Measurements from ENCODE around the gene TMEM232.
"Not testable (repeated sequence)": the region's sequence is repeated elsewhere in the genome, so short reads cannot be mapped to it uniquely, and the experiment has no call there.

TMEM232 gene

DNA sequence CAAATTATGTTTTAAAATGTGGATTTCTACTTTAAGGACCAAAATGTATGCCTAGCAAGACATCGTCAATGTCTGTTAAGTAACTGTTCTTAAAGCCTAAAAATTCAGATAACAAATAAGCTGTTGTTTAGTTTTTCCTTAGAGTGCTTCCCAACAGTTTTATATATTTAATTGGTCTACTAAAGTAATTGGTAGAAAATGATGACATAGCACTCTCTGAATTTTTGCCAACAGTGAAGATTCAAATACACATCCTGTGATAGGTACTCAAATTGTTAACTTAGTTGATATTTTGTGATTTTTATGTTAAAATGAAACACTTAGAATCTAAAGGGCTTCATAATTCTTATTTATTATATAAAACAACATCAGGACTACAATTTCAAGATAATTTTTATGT, 107.5 kb downstream of the TMEM232 start:
- no peak for DNase-seq

DNA sequence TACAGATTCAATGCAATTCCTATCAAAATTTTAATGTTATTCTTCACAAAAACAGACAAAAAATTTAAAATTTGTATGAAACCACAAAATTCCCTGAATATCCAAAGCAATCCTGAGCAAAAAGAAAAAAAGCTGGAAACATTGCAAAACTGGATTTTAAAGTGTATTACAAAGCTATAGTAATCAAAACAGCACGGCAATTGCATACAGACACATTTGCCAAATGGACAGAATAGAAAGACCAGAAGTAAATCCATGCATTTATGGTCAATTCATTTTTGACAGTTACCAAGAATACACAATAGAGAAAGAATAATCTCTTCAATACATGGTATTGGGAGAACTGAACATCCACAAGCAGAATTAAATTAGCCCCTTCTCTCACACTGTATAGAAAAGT, 110.5 kb downstream of the TMEM232 start:
- no peak for DNase-seq

DNA sequence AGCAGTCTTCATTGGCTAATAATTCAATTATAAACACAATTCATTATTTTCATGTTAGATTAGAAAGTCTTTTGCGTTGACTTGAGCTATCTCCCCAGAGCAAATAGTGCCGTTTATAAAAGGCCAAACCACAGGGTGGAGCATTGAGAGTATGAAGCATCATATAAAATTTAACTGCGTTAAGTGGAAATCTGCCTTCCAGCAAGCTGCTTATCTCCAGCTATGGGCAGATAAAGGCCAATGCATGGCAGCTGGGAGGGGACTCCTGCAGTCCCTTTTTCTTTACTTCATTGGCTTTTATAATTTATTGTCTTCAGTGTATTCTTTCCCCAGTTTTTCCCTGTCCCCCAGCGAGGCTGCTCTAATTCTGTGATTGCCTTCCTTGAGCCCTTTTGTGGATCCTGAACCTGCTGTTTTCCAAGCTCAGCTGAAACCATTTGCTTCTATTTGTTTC, 113.7 kb downstream of the TMEM232 start:
- DNase-seq: no peak

DNA sequence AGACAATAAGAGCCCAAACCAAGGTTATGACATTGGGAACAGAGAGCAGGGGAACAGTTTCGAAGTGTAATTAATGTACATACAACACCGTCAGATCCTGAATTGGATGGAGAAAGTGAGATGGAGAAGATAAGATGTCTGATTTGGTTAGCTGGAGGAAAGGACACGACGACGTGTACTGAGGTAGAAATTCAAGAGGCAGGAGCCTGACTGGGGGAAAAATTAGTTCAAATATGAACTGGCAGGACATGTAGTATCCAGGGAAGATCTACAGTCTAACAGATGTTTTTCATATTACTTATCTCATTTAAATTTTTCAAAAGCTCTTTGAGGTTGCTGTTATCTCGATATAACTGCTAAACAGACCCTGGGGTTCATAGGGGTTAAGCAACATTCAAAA, 114.7 kb downstream of the TMEM232 start:
- DNase-seq: no peak

DNA sequence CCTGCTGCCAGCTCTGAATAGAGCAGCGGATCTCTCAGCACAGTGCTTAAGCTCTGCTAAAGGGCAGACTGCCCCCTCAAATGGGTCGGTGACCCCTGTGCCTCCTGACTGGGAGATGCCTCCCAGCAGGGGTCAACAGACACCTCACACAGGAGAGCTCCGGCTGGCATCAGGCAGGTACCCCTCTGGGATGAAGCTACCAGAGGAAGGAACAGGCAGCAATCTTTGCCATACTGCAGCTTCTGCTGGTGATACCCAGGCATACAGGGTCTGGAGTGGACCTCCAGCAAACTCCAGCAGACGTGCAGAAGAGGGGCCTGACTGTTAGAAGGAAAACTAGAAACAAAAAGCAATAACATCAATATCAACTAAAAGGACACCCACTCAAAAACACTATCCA, 131.6 kb downstream of the TMEM232 start:
- no peak for DNase-seq

DNA sequence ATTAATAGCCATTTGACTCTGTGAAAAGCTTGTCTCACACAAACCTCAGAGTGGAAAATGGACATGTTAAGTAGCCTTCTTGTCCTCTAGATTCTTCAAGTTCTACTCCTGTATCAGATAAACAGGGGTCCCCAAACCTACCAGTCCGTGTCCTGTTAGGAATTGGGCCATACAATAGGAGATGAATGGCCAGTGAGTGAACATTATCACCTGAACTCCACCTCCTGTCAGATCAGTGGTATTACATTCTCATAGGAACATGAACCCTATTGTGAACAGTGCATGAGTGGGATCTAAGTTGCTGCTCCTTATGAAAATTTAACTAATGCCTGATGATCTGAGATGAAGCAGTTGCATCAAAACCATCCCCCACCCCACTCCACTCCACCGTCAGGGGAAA, 136.3 kb downstream of the TMEM232 start:
- peak in 1 of 2 experiments; percentile 2 for DNase-seq

DNA sequence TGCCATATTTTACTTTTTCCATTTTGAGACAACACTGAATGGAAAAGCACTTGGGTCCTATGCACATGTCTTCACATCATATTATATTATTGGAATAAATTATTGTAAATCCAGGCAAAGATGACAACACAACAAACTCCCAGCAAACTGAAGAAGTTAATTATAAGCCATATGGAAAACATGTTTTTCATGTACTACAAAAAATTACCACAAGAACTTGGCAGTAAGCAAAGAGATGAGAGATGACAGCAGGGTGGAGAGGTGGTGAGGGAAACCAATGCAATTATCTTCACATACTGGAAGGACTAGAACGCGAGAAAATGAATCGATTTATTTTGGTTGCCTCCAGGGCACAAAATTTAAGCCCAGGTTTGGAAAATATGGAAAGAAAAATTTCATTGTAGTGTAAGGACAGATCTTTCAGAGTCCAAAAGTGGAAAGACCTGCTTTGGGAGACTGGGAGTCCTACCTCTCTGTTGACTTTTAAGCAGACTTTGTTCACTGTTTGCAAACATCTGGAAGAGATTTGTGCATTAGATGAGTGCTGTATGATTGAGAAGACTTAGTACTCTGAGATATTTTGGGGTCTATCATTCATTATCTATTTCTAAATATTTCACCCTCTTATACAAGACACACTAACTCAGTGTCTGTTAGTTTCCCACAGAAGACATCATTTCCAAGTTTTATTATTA, 138.0 kb downstream of the TMEM232 start:
- no peak for DNase-seq

DNA sequence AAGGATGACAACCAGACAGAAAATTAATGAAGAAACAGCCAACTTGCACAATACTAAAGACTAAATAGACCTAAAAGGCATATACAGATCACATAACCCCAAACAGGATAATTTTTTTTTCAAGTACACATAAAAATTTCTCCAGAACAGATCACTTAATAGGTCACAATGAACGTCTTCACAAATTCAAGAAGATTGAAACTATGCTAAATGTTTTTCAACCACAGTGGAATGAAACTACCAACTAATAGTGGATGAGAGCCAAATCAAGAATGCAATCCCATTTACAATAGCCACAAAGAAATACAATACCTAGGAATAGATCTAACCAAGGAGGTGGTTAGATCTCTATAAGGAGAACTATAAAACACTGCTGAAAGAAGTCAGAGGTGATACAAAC, 145.8 kb downstream of the TMEM232 start:
- no peak for DNase-seq

DNA sequence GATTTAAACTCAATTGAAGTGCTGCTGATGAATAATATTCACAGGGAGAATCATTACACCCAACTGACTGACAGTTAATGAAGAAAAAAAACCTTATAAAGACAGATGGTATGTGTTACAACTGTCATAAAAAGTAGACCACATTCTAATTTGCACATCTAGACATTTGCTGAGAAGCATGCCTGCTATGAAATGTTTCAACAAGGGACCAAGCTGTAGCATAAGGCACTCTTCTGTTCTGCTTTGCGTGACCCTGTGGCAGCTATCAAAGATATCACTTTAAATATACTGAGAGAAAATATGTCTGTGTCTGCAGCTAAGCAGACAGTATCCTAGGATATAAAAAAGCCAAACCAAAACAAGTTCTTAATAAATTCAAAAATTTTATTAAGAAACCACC, 153.7 kb downstream of the TMEM232 start:
- no peak for DNase-seq

DNA sequence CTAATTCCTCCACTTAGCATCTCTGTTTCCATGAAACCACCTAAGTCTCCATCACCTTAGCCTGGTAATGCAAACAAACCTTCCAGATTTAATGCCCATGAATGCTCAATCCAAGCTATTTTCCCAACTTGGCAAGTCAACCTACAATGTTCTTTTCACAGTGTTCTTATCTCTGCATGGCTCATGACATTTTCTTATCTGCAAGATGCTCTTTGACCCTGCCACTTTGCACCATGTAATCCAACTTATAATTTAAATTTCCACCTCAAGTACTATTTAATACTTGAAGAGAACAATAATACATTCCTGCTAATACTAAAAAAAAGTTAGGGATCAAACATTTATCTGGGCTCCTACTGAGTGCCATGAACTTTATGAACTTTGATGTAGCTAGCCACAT, 164.3 kb downstream of the TMEM232 start:
- no peak for DNase-seq

DNA sequence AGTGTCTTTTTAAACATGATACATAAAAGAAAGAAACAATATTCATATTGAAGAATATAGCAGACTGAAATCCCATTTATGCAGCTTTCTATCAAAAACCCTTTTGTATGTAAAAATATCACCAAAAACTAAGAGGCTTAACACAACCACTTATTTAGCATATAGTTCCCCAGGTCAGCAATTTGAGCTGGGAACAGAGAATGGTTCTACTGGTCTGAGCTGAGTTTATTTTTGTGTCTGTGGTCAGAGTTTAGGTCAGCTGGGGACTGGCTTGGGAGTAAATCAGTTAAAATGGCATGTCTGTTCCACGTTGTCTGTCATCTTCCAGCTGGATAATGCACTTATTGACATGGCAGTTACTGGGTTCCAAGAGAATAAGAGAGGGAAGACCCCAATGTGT, 165.0 kb downstream of the TMEM232 start:
- no peak for DNase-seq

DNA sequence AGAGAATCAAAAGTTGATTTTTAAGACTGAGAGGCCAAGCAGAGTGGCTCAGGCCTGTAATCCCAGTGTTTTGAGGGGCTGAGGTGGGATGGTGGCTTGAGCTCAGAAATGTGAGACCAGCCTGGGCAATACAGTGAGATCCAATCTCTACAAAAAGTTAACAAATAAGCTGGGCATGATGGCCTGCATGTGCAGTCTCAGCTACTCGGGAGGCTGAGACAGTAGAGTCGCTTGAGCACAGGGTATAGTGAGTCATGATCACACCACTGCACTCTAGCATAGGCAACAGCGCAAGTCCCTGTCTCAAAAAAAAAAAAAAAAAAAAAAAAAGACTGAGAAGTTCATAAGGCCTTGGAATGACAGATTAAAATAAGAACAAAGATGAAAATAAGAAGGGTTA, 177.2 kb downstream of the TMEM232 start:
- DNase-seq: no peak

DNA sequence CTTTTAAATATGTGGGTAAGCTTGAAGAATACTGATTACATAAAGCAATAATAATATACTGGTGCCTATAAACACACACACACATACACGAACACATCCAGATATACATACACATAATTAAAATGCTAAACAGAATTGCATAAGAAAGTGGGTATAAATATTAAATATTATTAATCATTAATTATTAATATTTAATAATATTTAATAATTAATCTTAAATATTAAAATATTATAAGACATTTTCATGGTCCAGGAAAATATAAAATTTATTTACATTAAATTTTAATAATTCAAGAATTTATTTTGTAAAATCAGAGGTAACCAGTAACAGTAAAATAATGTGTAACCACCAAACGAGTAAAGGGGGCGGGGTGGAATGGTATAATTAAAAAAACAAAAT, 178.3 kb downstream of the TMEM232 start:
- DNase-seq: no peak

DNA sequence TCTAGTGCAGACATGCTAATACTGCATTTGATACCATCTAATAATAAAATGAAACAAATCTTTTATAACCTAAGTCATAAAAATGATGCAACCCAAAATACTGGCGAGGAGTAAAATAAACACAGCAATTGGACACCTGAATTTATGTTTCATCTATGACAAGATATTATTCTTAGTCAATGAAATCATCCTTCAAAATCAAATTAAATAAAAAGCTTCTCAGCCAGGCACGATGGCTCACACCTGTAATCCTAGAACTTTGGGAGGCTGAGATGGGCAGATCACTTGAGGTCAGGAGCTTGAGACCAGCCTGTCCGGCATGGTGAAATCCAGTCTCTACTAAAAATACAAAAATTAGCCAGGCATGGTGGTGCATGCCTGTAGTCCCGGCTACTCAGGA, 179.0 kb downstream of the TMEM232 start:
- no peak for DNase-seq

DNA sequence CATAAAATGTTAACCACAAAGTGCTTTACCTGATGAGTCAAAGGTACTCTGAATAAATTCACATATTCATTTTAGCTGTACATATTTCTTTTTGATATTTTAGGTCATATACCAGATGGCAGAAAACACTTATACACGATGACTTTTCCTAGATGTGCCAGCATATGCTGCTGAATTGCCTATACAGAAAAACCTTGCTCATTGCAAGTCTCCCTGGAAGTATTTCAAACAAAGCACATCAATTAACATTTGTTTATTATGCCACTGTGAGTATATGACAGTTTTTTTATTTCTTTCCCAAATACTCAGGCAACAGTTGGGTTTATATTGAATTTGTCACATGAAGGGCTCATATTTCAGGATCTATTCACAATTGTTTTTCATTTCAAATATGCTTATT, 180.8 kb downstream of the TMEM232 start:
- no peak for DNase-seq

DNA sequence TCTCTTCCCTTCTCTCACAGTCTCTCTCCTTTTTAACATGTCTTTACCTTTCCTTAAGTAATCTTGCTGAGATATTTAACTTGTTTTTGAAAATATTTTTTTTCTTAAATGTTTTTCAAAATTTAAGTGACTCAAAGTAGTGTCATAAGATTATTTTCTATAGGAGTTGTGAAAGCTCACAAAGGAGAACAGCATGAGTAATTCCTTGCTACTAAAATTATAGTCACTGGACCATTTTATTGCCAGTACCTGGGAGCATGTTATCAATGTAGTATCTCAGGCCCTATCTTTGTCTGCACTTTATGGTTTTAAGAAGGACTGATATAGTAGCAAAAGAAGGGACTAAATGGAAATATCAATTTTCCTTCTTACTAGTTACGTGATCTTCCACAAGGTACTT, 181.9 kb downstream of the TMEM232 start:
- no peak for DNase-seq

DNA sequence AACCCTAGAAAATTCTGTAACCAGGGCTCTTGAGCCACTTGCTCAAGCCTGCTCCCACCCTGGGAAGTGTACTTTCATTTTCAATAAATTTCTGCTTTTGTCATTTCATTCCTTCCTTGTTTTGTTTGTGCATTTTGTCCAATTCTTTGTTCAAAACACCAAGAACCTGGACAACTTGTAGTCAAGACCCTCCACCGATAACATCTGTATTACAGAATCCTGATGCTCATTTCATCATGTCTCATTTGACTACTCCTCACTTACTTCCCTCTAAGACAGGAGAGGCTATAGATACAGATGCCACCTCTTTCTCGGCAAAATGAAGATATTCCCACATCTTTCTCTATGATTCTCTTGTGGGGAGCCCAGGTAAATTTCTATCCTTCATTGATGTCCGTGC, 183.5 kb downstream of the TMEM232 start:
- DNase-seq: no peak

DNA sequence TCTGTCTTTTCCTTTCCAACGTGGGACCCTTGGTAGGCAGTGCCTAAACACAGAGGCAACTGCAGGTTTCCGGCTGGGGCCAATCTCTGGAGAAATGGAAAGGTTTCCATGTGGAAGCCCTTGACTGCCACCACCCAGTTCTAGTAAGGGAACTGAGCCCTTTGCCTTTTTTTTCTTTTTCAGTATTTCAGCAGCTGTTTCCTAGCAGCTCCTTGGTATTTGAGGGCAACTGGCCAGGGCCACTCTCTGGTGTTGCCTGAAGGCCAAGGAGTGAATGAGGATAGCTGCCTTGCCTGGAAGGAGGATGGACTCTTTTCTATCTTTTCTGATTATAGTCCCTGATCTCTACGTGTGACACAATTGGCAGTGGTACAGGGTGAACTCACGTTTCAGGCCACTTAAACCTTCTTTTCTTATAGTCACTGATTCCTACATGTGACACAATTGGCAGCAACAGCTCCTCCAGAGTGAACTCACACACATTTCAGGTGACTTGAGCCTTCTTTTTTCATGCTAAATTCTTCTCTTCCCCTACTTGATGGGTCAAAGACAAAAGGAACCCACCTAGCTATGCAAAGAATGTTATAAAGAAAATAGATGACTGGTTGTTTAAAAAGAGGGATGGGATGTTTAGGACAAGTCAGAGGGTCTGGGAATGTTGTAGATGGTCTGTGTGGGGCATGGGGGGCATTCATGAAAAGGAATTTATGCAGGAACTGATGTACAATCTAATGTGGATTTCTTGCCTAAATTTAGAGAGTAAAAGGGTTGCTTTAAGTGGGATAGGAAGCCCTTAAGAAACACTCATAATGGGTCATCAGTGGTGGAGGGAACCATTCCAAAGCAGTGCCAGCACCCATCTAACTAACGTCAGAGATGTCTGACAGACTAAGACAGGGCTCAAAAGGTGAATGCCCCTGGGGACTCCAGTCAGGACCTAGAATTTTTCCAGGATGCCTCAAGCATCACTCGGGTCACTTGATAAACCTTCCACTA, 190.1 kb downstream of the TMEM232 start:
- DNase-seq: no peak

DNA sequence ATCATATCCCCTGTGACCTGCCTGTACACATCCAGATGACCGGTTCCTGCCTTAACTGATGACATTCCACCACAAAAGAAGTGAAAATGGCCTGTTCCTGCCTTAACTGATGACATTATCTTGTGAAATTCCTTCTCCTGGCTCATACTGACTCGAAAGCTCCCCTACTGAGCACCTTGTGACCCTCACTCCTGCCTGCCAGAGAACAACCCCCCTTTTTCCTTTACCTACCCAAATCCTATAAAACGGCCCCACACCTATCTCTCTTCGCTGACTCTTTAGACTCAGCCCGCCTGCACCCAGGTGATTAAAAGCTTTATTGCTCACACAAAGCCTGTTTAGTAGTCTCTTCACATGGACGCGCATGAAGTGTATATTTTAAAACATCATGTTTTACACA, 191.3 kb downstream of the TMEM232 start:
- not testable (repeated sequence) for DNase-seq

DNA sequence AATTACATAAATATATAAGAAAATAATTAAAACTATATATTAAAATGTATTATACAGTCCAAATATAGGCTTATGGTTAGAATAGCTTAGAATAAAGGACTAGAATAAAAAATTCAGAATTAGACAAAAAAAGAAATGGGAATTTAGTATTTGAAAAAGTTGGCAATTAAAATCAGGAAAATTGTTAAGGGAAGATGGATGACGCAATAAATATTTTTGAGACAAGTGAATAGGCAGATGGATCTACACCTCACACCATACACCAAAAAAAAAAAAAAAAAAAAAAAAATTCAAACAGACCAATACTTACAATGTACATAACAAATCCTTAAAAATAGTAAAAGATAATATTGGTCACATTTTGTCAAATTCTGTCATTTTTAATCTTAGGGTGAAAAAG, 200.7 kb downstream of the TMEM232 start:
- DNase-seq: no peak

DNA sequence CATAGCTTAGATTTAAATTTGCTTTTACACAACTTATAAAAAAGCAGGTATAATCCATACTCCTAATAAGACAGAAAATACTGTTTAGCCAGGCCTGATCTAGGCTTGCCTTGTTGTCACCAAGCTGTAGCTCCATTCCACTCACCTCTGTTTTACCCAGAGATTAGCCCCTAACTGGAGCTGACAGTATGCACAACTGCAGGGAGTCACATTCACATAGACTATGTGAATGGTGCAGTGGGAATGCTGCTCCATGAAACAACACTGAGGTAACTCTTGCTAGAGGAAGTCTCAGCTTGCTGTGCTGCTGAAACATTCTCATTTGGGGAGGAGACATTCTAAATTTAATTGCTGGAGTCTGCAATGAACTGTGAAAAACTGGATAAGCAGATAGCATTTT, 209.1 kb downstream of the TMEM232 start:
- DNase-seq: no peak

DNA sequence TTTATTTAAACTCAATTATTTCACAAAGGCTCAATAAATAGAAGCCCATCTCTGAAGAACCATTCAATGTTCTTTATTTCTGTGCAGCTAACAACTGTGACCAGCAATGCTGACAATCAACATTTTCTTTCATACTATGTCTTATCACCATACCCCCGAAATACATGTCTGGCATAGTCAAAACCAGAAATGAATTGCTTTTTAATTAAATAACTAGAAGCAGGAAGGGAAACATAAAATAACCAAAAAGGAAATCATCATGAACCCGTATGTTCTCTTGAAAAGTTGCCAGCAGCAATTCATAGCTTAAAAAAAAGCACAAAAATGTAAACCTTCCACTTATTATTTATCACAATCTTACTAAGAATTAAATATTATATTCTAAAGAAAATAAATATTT, 212.4 kb downstream of the TMEM232 start:
- DNase-seq: no peak

DNA sequence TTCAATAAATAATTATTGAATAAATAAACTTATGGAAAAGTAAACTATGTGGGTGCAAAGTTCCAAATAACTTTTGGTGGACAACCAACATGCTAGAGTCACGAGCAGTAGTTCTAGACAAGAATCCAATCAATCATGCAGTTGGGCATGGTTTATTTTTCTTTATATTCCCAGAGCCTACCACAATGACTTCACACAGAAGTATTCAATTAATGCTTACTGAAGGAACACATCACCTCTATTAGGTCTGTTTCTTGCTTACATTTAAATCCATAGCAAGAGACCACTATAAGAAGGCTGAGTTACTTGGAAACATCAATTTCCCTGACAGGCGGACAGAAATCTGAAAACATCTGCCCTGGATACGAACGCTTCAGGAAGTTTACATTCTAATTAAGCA, 214.2 kb downstream of the TMEM232 start:
- no peak for DNase-seq

DNA sequence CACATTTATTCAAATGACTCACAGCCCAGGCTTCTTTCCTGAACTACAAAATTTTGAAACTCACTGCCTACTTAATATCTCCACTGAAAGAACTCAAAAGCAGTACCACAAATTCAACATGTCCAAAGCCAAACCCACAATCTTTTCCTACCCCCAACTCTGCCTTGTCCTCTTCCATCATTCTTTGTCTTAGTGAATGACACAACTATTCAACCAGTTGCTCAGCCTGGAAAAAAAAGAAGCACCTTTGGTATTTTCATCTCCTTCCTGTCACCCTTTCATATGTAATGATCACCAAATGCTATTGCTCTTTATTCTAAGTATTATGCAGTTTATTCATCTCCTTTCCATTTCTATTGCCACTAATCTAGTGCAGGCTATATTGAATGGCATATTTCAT, 216.3 kb downstream of the TMEM232 start:
- no peak for DNase-seq
